Measurements from ENCODE around the gene PRKD2.

The PRKD2 gene

GRCh38 chr19:46741447-46741846 is 24.5 kb upstream of the PRKD2 start:
- no peak for DNase-seq (ENCODE audit: low spot score)

DNA sequence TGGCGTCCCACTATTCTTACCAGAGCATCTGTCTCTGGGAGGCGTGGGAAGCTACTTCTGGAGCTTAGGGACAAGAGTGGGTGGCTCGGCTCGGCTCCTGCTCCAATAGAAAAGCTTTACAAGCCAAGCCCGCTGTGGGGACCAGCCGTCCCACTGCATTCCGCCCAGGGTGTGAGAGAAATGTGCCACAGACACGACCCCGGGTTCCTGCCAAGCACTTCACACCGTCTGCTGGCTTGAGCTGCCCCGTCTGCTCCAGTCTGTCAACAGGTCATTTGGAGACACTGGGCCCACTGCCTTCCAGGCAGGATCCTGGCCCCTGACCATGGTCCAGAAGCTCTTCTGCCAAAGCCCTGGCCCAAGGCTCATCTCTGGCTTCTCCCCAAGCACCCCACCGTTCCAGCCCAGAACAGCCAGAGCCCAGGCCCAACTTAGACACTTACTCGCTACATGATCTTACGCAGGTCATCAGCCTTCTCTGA is 22.4 kb upstream of the PRKD2 start:
- no peak for DNase-seq (ENCODE audit: low spot score)

DNA sequence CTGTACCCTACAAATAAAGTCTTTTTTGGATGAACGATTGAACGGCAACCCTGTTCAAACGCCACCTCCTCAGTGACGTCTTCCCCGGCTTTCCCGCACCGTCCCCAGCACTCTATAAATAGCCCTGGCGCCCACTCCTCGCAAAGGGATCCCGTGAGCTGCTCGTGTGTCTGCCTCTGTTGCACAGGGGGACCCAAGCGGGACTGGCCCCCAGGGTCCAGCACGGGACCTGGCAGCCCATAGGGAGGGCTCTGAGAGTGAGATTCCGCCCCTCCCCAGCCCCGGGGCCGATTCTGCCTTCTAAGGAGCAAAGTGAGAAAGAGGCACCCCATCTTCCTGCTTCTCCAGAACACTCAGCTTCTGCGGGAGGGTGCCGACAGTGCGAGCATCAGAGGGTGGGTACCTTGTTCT is 20.9 kb upstream of the PRKD2 start:
- no peak for DNase-seq (ENCODE audit: low spot score)

DNA sequence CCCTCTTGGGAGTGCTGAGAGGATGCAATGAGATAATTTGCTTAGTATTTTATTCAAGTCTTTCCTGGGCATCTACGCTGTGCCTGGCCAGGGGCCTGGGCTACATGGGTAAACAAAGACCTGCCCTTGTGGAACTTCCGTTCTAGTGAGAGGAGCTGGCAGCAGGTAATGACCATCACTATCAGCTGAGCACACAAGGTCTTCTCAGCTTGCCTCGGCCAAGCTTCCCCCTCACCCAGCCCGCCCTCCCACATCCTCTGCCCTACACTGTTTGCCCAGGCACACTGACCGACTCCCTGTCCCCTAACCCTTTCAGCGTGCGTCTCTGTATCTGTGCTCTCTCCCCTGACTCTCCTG is 20.4 kb upstream of the PRKD2 start:
- no peak for DNase-seq (ENCODE audit: low spot score)

DNA sequence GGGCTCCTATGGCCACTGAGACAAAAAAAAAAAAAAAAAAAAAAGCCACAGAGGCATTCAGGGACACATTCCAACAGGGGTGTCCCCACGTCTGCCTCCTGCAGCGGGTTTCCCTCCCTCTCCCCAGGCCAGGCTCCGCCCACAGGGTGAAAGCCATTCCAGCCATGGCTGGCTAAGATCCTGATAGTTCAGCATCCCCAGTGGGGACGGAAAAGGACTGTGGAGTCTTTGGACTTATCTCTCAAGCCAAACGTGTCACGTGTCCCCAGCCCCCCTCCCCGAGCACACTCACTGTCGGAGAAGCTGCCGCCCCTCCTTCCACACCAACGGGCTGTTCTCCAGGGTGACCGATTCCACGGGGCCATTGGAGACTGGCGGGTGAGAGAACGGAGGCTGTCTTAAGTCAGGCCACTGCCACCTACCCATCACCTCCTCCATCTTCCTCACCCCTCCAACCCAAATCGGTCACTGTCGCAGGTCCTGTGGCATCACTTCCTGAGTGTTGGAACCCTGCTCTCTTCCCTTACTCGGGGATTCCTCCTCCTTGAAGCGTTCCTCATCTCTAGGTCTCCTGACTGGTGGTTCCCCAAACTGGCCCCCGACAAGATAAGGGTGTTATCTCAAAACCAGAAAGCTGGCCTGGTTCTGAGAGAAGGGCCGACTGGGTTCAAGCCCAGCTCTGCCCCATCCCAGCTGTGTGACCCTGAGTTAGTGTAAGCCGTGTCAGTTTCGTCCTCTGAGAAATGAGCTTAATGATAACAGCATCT is 19.8 kb upstream of the PRKD2 start:
- DNase-seq (ENCODE audit: low spot score), result peak; percentile 72

- no peak for DNase-seq (ENCODE audit: low spot score)
These were observed 16.9 kb upstream of the PRKD2 start for GRCh38 chr19:46733690-46734292.

GRCh38 chr19:46732966-46733689 is 16.2 kb upstream of the PRKD2 start:
- no peak for DNase-seq (ENCODE audit: low spot score)

DNA sequence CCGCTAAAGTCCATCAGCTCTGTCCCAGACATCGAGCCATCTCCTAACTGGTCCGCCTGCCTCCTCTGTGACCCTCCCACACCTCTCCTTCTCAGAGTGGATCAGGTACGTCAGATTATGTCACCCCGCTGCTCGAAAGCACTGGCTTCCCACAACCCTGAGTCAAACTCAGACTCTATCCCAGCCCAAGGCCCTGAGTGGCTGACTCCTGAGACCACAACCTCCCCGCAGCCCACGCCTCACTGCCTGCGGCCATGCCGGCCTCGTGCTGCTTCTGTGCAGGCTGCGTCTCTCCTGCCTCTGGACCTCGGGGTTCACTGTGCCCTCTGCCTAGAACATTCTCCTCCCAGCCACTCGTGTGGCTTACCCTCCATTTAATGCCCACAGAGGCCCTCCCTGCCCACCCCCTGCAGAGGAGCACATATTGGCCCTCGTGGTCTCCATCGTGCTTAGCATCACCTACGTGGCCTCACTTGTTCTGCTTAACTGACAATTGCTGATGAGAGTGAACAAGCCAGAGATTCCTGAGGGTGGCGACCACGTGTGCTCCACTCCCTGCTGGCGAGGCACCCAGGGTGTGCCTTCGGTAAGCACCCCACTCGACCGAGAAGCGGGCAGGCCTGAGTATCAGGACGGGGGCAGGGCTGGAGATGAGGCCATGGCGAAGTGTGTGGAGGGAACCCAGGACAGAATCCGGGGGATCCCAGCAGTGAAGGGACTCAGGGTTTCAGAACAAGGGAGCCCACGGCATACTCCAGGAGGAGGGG is 15.4 kb upstream of the PRKD2 start:
- no peak for DNase-seq (ENCODE audit: low spot score)

DNA sequence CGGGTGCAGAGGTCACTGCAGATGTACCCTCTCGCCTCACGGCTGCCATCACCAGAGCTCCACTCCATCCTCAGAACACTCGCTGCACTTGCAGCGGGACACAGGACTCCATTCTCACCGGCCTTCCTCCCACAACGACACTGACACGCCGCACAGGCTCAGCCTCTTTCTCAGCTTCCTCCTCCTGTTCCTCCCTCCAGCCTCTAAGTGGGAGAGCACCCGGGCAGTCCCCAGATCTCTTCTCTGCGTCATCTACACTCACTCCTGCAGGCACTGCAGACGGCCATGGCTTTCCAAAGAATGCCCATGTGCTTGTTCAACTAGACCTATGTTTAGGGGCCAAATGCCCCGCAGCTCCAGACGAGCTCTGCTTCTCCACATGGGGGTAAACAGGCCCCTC is 14.7 kb upstream of the PRKD2 start:
- DNase-seq (ENCODE audit: low spot score), result no peak

GRCh38 chr19:46731007-46731501 is 14.1 kb upstream of the PRKD2 start:
- DNase-seq (ENCODE audit: low spot score), result peak; percentile 54

GRCh38 chr19:46730595-46730994 is 13.7 kb upstream of the PRKD2 start:
- no peak for DNase-seq (ENCODE audit: low spot score)

DNA sequence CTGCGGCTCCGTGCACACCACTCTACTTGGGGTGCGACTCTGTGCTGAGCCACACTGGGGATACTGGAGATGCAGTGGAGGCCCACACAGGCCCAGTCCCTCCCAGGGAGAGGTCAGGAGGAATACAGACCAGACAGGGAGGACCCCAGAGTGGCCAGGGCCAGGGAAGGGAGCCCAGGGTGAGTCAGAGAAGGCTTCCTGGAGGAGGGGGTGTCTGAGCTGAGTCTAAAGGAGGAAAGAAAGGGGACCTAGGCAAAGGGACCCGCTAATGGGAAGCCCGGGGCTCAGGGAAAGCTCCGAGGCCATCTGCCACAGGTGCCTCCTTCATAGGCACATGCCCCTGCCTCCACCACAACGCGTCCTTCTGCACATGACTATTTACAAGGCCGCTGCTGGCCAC is 13.3 kb upstream of the PRKD2 start:
- DNase-seq (ENCODE audit: low spot score), result no peak

- no peak for DNase-seq (ENCODE audit: low spot score)
These were observed 12.8 kb upstream of the PRKD2 start for GRCh38 chr19:46729696-46730095.

DNA sequence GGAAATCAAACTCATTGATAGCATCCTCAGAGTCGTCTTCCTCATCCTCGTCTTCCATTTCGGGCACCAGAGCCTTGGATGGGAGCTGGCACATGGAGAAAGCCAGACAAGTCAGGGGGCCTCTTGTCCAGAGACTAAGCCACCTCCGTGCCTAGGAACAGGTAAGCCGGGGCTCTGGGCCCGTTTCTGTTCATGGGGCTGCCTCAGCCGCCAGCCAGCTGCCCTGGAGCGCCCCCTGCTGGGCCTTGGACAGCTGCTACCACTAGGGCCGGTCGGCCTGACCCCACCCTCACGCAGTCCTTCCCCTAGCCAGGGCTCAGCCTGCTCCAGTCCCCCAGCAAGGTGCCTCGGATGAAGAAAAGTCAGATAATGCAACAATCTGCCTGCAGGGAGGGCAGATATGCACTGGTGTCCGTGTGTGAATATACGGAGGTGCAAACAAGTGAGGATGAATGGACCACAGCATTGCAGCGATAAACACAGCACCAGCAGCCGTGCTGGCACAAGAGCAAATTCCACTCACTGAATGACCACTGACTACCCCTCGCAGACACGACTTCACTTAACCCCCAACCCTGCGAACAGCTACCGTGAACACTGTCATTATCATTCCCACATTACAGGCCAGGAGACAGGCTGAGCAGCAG is 11.9 kb upstream of the PRKD2 start:
- DNase-seq (ENCODE audit: low spot score), result peak; percentile 49

- no peak for DNase-seq (ENCODE audit: low spot score)
These were observed 11.3 kb upstream of the PRKD2 start for GRCh38 chr19:46728208-46728607.

DNA sequence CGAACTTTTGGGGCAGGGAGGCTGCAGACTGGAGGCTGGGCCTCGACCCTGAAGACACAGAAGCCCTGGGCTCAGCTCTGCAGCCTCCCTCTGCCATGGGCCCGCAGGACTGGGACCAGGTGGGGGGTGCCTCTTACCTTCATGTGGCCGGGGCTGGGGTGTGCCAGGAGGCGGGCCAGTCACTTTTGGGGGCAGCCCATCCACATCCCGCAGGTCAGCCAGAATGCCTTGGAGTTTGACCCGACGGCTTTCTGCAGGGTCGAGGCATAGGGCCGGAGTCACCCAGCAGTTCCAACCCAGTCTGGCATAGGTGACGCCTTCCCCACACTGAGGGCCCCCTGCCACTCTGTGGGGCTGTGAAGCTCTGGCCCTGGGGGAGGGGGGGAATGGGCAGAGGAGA is 10.8 kb upstream of the PRKD2 start:
- DNase-seq (ENCODE audit: low spot score), result no peak

DNA sequence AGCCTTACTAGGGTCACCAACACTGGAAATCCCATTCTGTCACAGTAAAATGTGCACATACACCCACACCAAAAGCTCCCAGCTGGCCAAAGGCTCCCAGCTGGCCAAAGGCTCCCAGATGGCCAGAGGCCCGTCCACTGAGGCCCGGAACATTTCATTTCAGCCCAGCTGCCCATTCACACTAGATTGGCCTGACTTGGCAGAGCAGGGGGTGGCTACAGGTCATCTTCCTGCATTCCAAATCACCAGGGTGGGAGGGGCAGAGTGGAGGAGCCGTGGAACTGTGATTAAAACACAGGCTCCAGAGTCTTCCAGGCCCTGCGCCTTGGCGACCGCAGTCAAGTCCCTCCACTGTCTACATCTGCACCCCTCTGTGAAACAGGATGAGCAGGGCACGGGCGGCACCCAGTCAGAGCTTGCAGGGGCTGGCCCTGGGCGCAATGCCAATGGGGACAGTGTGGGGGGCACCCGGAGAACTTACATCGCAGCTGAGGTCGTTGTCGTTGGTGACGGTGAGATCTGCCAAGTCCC is 10.1 kb upstream of the PRKD2 start:
- DNase-seq (ENCODE audit: low spot score), result no peak

GRCh38 chr19:46726551-46726950 is 9.6 kb upstream of the PRKD2 start:
- DNase-seq (ENCODE audit: low spot score), result no peak

DNA sequence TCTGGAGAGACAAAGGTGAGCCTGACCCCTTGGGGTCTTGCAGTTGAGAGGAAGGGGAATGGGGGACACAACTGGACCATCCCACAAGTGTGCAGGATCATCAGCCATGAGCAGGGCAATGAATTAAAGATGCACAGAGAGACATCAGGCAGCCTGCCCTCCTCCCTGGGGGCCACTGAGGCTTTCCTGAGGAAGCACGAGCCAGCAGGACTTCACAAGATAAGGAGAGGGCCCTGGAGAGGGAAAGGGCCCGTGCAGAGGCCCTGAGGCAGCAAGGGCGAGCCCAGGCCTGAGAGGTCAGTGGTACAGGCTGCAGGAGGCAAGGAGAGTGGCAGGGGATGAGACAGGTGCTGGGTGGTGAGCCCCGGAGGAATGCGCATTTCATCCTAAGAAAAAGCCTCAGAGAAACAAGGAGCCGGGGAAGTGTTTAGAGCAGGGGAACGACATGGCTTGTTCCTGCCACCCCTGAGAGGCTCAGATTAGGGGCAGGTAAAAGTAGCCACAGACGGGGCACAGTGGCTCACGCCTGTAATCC is 9.0 kb upstream of the PRKD2 start:
- no peak for DNase-seq (ENCODE audit: low spot score)

GRCh38 chr19:46725036-46725820 is 8.3 kb upstream of the PRKD2 start:
- no peak for DNase-seq (ENCODE audit: low spot score)

Data from SW480 (cell line).